ENCODE data around the gene MACROH2A1.
"Not testable (repeated sequence)": the region's sequence is repeated elsewhere in the genome, so short reads cannot be mapped to it uniquely, and the experiment has no call there.

MACROH2A1 gene

DNA sequence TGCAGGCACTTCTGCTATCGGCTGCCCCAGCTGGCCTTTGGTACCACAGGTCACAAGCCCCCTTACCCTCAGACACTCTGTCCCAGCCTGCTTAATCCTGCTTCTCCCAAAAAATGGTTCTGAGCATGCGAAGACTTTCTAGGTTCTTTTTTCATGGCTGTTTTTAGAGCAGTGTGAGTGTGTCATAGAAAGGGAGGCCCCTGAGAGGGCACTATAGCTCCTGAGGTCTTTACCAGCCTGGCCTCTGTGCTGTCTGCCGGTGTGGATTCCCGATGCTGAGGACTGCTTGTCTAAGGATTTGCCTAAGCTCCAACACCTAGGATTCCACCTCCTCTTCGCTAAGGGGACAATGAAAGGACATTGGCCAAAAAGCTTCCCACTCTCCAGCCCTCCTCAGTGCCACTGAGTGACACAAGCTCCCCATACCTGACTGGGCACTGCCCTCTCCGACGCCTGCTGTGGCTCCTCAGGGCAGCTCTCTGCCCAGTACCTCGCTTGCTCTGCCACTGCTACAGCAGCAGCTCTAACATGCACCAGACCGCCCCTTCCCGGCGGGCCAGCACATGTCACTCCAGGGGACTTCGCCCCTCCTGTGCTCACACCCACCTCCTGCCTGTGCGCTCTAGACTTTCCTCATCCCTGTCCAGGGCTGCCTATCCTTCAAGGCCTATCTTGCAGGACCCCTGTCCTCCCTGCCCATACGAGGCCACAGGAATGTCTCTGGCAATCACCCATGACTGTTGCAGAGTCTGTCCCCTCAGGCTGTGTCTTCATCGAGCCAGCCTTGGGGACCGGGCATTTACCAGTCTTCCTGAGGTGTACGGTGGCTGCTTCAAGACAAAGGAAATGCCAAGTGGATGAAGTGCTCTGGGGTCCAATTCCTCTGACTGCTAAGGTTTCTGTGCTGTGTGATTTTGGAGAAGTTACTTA, 21.0 kb downstream of the MACROH2A1 start:
- DNase-seq (ENCODE audit: low read depth, low spot score), result no peak

GRCh38 chr5:135376961-135377624, 21.9 kb downstream of the MACROH2A1 start:
- DNase-seq (ENCODE audit: low read depth, low spot score), result no peak

DNA sequence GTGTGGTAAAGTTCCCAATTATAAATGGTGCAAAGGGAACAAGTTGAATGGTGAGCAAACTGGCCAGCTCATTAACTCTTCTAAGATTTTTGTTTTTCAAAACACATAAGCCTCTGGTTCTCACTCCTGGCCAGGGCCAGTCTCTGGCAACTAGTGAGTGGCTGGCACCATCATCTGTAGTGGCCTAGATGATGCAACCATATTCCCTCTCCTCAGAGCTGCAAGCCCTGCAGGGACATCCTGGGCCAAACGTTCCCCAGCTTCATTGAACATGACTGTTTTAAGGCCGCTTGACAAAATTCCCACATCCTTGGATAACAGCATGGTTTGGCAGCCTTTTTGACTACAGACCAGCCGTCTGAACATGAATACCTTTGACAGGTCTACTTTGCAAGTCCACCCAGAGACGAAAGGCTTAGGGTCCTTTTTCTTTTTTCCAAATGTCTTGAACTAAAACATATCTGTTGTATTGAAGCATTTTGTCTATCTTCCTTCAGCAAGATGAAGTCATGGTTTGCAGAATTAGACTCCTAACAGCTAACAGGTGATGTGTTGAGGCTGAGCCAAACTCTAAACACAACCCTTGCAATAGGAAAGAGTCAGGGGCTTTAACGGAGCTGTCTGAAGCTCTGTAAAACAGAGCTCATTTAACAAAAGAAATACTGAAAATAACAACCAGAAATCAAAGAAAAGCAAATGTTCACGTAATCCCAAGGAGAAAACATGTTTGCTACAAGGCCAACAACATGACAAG, 23.8 kb downstream of the MACROH2A1 start:
- no peak for DNase-seq (ENCODE audit: low read depth, low spot score)

DNA sequence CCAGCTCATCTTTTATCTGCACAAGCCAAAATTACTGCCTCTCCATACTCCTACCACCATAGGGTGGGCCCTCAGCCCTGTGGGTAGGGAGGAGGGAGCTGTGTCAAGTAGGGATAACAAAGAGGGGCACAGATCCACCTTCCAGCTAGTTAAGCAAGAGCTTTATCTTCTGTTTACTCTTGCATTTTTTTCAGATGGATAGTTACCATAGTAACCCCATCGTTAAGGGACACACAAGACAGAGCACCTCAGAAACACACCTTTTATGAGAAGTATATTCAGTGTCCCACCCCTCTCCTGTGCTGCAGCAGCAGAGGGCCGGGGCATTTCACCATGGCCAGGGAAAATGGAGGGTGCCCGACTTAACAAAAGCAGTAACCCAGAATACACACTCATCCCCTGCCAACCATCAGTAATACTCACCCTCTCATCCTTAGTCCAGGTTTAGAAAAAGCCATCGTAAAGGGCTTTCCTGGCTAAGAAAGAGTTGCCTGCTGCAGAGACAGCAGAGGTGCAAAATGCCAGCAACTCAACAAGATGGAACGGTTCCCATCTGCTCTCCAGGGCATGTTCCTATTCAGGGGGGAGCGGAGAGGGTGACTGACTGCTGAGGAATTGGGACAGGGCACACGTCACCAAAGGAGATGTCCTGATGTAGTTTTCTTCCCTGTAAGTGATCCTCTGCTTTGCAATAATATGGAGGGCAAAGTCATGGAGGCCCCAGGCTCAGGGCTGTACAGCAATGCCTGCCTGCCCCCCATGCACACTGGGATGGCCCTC, 25.1 kb downstream of the MACROH2A1 start:
- no peak for DNase-seq (ENCODE audit: low read depth, low spot score)

DNA sequence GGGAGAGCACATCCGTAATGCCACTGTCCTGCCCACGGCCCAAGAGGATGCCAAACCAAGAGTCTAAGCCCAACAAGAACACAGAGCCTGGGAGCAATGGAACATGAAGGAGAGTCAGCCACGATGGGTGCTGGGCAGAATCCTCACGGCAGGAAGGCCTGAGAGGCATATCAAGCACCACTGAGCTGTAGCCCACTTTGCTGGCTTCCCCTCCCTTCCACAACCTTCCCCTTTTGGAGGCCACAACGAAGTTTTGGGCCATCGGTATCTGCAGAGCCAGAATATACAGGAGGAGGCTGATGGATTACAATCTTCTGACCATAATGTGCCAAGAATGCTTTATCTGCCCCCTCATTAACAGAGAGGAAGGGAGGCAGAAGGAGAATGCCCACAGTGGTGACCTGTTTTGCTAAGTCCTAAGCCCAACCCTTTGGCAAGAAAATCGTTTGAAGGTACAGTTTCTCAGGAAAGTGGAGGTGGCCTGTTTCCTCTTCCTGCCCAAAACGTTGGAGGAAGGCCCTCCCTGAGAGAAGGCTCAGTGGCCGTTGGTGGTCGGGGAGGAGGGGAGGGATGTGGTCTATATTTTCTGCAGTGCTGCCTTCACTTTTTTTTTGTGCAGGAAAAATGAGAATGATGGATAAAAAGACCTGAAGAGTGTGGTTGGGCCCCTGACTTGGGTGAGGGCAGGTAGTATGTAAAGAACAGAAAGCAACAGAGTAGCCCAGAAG, 26.2 kb downstream of the MACROH2A1 start:
- no peak for DNase-seq (ENCODE audit: low read depth, low spot score)

GRCh38 chr5:135371622-135372232, 27.3 kb downstream of the MACROH2A1 start:
- no peak for DNase-seq (ENCODE audit: low read depth, low spot score)

DNA sequence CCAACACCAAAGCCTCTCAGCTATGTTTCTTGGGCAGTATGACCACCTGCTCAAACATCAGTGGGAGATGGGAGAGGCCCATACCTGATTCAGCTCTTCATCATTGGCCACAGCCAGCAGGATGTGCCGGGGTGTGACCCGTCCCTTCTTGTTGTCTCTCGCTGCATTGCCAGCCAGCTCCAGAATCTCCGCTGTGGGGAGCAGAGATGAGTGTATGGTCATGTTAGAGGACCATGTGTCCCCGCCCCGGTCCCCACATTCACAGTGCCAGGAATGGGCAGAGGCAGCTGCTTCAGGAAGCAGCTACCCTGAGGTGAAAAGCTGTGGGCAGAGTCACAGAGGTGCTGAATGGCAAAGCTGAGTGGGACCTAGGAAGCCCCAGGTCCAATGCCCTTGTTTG, 29.1 kb downstream of the MACROH2A1 start:
- DNase-seq (ENCODE audit: low read depth, low spot score), result no peak

- no peak for DNase-seq (ENCODE audit: low read depth, low spot score)
Measured at GRCh38 chr5:135367554-135367953, 31.5 kb downstream of the MACROH2A1 start.

DNA sequence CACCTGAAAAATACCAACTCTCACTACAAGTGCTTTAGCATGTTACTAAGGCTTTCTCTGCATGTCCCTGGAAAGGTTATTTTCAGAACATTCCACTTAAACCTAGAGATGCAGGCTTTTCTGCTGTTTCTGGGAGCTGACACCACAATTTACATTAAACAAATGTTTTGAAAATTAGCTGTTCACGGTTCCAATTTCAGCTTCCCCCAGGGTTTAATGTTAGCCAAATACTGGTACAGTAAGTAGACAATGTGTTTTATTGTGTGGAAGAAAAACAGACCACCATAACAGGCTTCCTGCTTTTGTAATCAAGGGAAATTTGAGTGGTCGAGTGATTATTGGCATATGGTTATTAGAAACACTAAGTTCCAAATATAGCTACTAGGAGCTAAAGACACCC, 32.0 kb downstream of the MACROH2A1 start:
- no peak for DNase-seq (ENCODE audit: low read depth, low spot score)

DNA sequence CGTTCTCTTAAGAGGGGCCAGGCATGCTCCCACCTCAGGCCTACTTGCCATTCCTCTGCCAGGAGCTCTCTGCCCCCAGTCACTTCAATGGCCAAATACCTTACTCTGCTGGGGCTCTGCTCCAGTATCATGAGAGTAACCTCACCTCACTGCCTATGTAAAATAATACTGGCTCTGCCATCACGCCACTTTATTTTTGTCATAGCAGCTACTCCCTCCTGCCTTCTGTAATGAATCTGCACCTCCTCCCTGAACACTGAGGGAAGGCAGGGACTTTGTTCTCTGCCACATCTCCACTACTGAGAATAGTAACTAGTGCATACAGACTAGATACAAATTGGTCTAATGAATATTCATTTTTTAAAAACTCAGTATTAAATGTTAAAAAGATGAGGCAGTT, 33.8 kb downstream of the MACROH2A1 start:
- DNase-seq (ENCODE audit: low read depth, low spot score), result no peak

- DNase-seq (ENCODE audit: low read depth, low spot score), result no peak
Measured at GRCh38 chr5:135364421-135365262, 34.4 kb downstream of the MACROH2A1 start.

DNA sequence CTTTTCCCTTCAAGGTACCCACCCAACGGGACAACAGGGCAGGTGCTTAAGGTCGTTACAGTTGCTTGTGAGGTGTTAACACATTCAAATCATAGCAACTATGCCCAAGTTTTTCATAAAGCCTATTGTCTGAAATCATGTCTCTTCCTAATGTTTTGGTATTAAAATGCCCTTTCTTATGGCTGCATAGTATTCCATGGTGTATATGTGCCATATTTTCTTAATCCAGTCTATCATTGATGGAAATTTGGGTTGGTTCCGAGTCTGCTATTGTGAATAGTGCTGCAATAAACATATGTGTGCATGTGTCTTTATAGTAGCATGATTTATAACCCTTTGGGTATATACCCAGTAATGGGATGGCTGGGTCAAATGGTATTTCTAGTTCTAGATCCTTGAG, 35.7 kb downstream of the MACROH2A1 start:
- DNase-seq (ENCODE audit: low read depth, low spot score), result not testable (repeated sequence)

DNA sequence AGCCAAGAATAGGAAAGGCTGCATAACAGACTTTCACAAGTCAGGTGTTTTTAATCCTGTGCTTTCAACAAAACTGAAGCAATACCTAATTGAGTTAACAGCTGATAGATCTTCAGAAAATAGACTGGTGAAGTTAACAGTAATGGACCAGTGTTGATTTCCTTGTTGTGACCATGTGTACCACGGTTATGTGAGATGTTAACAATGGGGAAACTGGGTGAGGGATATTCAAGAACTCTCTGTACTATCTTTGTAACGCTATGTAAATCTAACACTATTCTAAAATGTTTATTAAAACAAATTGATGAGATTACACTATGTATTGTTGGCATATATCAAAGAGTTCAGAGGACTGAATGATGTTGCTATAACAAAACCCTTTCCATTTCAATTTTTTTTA, 36.9 kb downstream of the MACROH2A1 start:
- DNase-seq (ENCODE audit: low read depth, low spot score), result no peak

DNA sequence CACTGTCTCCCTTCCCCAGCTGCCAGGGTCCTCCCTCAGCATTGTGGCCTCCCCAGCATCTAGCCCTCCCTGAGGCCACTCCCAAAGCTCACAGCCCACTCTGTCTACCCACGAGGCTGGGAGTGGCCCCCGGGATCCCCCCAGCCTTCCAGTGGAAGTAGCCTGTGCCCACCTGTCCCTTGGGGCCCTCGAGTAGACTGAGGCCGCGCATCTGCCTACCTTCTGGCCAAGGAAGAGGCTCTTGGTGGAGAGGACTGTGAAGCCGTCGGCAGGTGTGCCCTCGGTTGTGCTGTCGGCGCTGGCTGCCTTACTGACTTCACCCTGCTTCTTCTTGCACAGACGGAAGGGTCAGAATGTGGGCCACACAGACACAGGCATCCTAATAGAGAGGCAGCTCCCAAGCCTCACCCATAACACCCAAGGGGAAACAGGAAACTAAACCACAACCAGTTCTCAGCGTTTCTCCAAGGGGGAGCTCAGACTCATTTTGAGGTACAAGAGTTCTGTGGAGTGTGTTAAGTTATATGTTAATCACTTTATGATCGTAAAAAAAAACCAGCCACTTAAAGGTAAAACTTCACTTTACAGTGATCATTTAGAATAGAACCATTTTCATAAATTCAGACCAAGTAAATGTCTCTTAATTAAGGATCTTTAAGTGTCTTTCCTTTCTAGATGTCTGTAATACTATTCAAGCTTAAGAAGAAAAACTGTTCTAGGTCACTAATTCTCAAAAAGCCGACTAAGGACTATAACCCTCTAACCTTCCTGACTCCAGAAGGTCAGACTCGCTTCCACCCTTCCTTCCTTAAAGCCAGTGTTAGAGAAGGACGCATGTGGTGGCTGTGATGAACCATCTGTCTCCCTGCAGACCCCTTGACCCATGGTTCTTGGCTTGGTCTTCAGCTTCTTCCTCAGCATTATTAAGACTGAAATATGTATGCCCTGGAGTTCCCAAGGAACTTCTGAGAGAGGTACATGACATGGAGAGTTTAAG, 38.5 kb downstream of the MACROH2A1 start:
- no peak for DNase-seq (ENCODE audit: low read depth, low spot score)

DNA sequence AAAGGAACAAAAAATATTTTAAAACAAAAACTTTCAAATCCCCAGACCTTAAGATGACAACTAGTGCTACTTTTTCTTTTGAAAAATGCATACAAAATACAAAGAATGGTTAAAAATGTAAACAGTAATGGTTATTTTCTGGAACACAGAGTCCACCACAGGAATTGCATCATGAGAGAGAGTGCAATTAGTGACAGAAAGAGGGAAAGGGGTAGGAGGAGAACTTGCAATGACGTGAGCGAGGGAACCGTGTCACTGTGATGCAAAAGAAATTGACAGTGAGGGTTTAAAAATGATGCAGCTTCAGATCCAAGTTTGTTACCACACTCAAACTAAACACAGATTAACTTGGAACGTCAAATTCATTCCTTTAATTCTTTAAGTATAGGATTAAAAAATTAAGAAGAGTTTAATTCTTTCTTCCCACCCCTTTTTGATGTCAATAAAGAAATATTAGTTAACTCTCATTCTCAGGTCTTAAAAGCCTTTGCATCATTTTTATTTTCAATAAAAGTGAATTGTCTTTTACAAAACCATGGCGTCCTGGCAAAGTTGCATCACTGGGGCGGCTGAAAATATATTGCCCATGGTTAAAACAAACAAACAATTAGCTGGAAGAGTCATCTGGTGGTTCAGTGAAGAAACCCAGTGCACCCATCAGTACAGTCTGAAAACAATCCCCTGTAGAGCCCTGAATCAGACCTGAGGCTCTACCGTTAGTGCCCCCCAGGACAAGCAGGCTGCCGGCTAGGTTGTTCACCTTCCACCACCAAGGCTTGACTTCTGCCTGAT, 39.5 kb downstream of the MACROH2A1 start:
- DNase-seq (ENCODE audit: low read depth, low spot score), result no peak

- DNase-seq (ENCODE audit: low read depth, low spot score), result no peak
Measured at GRCh38 chr5:135357685-135358084, 41.3 kb downstream of the MACROH2A1 start.

Data from activated CD4-positive, CD25-positive, alpha-beta regulatory T cell treated with anti-CD3 and anti-CD28 coated beads, Interleukin-2, amount 50 U/mL, for 16 hours (primary cell).